NCI-H2196 (cell line): ENCODE measurements around the gene COL5A2.

ENCODE experiments used
- DNase-seq: peaks from one replicate; lab custom pipeline; 2025; ENCODE audit not compliant: unreplicated experiment; lab: John Stamatoyannopoulos, UW

Gene COL5A2

GRCh38 chr2:189008555-189009262, 170.9 kb downstream of the COL5A2 start:
- DNase-seq: no peak

DNA sequence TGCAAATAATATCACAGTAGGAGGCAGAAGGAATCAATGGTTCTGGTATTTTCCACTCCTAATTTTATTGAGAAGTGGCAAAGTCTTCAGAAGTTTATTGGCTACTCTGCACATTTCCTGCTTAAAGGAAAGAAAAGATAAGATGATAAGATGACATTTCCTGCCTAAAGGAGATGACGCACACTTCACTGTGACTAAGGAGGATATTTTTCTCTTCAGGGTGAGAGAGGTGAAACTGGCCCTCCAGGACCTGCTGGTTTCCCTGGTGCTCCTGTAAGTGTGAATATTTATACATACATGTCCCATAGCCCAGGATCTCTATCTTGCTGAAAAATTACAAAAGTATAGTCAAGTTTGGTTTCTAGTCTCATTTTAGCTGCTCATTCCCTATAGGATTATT, 177.5 kb downstream of the COL5A2 start:
- no peak for DNase-seq

DNA sequence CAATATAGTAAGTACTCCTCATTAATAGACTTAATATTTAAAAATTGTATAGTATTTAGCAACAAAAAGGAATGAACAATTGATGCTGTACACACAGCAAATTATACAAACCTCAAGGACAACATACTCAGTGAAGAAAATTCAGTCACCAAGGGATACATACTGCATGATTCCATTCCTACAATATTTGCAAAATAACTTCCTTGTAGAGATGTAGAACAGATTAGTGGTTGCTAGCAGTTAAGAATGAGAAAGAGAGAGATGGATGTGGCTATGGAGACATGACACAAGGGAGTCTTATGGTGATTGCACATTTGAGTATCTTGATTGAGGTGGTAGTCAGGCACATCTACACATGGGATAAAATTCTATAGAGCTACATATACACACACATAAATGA, 179.3 kb downstream of the COL5A2 start:
- no peak for DNase-seq

DNA sequence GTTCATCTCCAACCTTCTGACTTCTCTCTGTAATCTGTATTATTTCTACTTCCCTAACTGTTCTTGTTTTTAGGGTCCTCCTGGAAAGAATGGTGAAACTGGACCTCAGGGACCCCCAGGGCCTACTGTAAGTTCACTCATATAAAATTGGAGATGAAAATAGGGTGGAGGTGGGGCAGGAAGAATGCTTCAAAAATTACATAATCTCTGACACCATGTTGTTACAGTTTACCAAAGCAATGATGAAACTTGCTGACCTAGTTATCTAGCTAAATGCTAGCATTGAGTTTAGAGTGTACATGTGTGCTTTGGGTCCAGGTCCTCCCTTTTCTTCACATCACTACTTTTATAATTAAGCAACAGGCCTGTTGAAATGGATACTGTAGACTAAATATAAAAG, 182.3 kb downstream of the COL5A2 start:
- no peak for DNase-seq

GRCh38 chr2:188993247-188993646, 186.3 kb downstream of the COL5A2 start:
- no peak for DNase-seq

- DNase-seq: no peak
These were observed 192.7 kb downstream of the COL5A2 start for GRCh38 chr2:188986839-188987238.

DNA sequence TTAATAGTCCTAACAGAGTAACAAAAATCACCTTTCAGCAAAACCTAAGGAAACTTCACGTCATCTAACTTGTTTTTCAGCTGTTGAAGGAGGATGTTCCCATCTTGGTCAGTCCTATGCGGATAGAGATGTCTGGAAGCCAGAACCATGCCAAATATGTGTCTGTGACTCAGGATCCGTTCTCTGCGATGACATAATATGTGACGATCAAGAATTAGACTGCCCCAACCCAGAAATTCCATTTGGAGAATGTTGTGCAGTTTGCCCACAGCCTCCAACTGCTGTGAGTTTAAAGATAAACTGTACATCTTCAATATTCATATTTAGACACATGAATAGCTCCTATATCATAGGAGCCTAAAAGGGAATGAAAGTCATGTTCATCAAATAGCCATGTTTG, 194.9 kb downstream of the COL5A2 start:
- DNase-seq: no peak

DNA sequence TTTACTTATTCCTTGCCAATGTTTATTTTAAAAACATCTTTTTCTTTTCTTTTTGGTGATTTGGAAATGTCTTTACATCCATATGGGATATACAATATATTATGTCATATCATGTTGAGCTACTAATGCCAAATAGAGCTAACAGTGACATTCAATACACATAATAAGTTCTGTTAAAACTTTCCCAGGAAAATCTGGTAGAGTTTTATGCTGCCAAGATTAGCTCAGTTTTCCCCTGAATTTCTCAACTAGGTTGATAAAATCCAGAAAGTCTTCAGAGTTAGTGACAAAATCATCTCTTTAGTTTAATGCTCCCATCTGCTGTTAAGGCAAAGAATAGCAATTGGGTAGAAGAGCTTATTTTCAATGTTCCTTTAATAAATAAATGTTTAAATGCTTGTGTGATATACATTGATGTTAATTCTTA, 195.5 kb downstream of the COL5A2 start:
- no peak for DNase-seq

DNA sequence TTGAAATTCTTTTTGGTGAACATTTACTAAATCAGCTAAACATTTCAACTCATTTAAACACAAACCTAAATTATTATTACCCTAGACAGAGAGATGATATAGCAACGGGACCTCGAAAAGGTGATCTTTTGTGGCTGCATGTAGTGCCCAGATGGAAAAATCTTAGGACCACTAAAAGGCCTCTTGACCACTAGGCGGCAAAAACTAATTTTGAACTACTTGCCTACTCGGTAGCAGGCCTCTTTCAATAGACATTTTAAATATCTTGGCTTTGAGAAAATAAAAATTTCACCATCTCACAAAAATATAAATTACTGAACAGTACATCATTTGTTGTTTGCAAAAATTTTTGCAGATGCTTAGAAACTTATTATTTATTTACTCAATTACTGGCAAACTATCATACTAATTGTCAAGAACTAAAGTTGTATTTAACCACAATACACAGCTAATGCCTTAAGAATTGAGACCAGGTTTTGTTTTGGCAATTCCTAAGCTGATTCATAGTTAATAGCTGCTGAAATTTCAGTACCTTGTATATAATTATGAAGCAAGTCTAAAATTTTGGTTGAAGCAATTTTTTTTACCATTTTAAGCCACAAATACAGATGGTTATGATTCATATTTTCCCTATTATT, 196.0 kb downstream of the COL5A2 start:
- DNase-seq: no peak
